ENCODE results near the gene UPK3A. TPM values are rescaled to one million over a fixed set of nuclear protein-coding genes. Genes with fewer than 3 reads are reported as not detected.

The UPK3A gene
- total RNA-seq, 6 experiments from 2014 or later, result not detected

DNA sequence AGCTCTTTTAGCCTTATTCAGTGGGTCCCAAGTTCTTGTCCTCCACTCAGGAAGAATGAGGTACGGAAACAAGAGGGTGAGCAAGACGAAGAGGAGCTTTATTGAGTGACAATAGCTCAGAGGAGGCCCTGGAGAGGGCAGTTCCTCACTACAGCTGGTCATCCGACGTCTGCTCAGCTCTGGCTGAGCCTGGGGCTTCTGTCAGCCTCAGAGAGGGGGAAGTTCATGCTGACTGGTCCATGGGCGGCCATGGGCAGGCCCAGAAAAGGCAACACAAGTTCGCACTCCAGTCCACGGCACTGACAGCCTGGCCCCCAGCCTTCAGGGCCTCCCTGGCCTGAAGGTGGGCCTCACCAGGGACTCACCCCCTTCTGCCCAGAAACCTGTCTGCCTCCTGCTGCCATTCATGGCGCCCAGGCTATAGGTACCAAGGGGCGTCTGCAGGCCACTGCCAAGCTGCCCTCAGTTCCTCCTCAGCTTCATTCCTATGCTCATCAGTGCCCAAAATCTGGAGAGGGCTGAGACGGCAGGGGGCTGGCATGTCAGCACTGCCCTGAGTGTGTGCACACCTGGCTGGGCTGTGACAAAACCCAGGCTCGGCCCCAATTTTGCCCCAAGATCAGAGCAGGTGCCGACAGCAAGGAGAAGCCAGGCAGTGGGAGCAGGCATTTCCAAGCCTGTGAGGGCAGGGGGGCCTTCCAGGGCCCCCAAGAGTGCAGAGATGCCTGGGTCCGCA is 22.4 kb upstream of the UPK3A start:
- TF ChIP-seq, protein P1, sequence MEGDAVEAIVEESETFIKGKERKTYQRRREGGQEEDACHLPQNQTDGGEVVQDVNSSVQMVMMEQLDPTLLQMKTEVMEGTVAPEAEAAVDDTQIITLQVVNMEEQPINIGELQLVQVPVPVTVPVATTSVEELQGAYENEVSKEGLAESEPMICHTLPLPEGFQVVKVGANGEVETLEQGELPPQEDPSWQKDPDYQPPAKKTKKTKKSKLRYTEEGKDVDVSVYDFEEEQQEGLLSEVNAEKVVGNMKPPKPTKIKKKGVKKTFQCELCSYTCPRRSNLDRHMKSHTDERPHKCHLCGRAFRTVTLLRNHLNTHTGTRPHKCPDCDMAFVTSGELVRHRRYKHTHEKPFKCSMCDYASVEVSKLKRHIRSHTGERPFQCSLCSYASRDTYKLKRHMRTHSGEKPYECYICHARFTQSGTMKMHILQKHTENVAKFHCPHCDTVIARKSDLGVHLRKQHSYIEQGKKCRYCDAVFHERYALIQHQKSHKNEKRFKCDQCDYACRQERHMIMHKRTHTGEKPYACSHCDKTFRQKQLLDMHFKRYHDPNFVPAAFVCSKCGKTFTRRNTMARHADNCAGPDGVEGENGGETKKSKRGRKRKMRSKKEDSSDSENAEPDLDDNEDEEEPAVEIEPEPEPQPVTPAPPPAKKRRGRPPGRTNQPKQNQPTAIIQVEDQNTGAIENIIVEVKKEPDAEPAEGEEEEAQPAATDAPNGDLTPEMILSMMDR (IDR thresholded peaks at IDR 0.05), result no peak
- no peak for TF ChIP-seq POLR2A (IDR thresholded peaks at IDR 0.05)
- no peak overlapping the region for H3K27ac ChIP-seq
- H3K9me3 ChIP-seq, result no peaks in the 10 kb centered on the region
- no peak overlapping the region for H3K4me3 ChIP-seq
- H3K4me1 ChIP-seq, result peaks cover 0 to 6% (median 0%) of the 10 kb centered on the region in 4 donors
- H3K27me3 ChIP-seq, result no peaks in the 10 kb centered on the region
- 74% methylated on average over 4 of the region's 13 CpGs for WGBS (ENCODE audit: insufficient coverage, low coverage, low lambda C conversion rate, missing lambda C conversion rate)
- DNase-seq, result no peak
- intact Hi-C loops (cut with DNase I), result loop anchor here in 1 of 2 donors (5.0 to 10.0 kb wide), 2 partner anchors 160 to 292 kb away; no protein-coding TSS in a partner anchor
- no peaks in the 10 kb centered on the region for H3K36me3 ChIP-seq
- ATAC-seq, result peak in 2 of 4 donors; percentile 10 to 30

GRCh38 chr22:45262931-45263462 is 21.8 kb upstream of the UPK3A start:
- no peak overlapping the region for H3K4me3 ChIP-seq
- no peak for ATAC-seq
- TF ChIP-seq, protein P1 (IDR thresholded peaks at IDR 0.05), result no peak
- no peak for TF ChIP-seq POLR2A (IDR thresholded peaks at IDR 0.05)
- no peak for DNase-seq
- H3K27ac ChIP-seq, result peak overlapping the region in 1 of 3 donors; percentile 35
- WGBS (ENCODE audit: insufficient coverage, low coverage, low lambda C conversion rate, missing lambda C conversion rate), result 50% methylated on average over 1 of the region's 14 CpGs
- no peaks in the 10 kb centered on the region for H3K9me3 ChIP-seq
- intact Hi-C loops (cut with DNase I), result loop anchor here in 1 of 2 donors (5.0 to 10.0 kb wide), 2 partner anchors 161 to 292 kb away; no protein-coding TSS in a partner anchor
- peaks cover 0 to 6% (median 0%) of the 10 kb centered on the region in 4 donors for H3K4me1 ChIP-seq
- no peaks in the 10 kb centered on the region for H3K27me3 ChIP-seq
- no peaks in the 10 kb centered on the region for H3K36me3 ChIP-seq

DNA sequence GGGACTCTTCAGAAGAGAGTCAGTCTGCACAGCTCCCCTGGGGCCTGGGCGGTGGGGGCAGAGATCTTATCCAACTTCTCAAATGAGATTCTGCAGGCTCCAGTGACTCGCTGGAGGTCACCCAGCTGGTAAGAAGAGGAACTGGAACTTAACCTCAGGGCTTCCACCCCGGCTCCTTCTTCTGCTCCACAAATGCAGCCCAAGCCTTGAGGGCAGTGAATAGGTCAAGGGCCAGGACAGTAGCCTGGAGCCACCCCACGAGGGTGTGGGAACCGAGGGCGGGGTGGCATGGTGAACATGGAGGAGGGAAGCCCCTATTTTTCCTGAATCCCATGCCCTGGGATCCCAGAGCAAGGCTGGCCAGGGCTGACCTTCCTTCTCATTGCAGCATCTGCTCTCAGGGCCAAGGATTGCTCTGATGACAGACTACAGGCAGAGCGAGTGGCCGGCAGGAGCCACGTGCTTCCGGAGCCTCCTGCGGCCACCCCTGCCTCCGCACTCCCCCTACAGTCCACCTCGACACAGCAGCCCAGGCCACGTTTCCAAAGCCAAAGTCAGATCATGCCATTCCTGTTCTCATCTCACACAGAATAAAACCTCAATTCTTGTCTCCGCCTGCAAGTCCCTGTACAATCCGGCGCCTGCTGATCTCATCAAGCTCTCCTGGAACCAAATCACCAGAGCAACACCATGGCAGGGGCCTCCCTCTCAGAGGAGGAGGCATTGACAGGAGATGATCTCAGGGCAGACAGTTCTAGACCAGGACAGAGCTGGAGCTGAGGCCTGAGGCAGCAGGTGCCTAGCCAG is 21.1 kb upstream of the UPK3A start:
- no peaks in the 10 kb centered on the region for H3K27me3 ChIP-seq
- peaks cover 0 to 6% (median 0%) of the 10 kb centered on the region in 4 donors for H3K4me1 ChIP-seq
- peak overlapping the region in 2 of 3 donors; percentile 9 to 53 for H3K27ac ChIP-seq
- intact Hi-C loops (cut with DNase I), result loop anchor here in 1 of 2 donors (5.0 to 10.0 kb wide), 2 partner anchors 161 to 291 kb away; no protein-coding TSS in a partner anchor
- ATAC-seq (peak; percentile 98 to 99 (median 98)), DNase-seq (peak; percentile 86 to 89 (median 87))
- H3K4me3 ChIP-seq, result no peak overlapping the region
- H3K36me3 ChIP-seq, result no peaks in the 10 kb centered on the region
- TF ChIP-seq, protein P1 (IDR thresholded peaks at IDR 0.05), result peak; percentile 82 to 92 (median 84)
- no peak for TF ChIP-seq POLR2A (IDR thresholded peaks at IDR 0.05)
- no peaks in the 10 kb centered on the region for H3K9me3 ChIP-seq
- WGBS (ENCODE audit: insufficient coverage, low coverage, low lambda C conversion rate, missing lambda C conversion rate), result 27% methylated on average over 6 of the region's 17 CpGs

DNA sequence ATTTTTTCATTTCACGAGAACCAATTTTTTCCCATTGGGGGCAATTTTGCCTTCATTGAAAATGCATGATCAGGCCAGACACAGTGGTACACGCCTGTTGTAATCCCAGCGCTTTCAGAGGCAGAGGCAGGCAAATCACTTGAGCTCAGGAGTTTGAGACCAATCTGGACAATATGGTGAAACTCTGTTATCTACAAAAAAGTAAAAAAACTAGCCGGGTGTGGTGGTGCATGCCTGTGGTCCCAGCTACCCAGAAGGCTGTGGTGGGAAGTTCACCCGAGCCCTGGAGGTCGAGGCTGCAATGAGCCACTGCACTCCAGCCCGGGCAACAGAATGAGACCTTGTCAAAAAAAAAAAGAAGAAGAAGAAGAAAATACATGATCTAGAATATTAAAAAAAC is 19.2 kb upstream of the UPK3A start:
- intact Hi-C loops (cut with DNase I), result loop anchor here (5.0 to 10.0 kb wide), 2 partner anchors 167 to 289 kb away; no protein-coding TSS in a partner anchor
- DNase-seq, result no peak
- Histone ChIP-seq H3K9me3 (no peaks in the 10 kb centered on the region), H3K4me1 (peaks cover 0 to 6% (median 0%) of the 10 kb centered on the region in 4 donors), H3K27me3 (no peaks in the 10 kb centered on the region), H3K36me3 (no peaks in the 10 kb centered on the region), H3K27ac (no peak overlapping the region), H3K4me3 (no peak overlapping the region)
- no peak for TF ChIP-seq POLR2A (IDR thresholded peaks at IDR 0.05)
- TF ChIP-seq, protein P1 (IDR thresholded peaks at IDR 0.05), result no peak
- 67% methylated on average over 6 of the region's 7 CpGs for WGBS (ENCODE audit: insufficient coverage, low coverage, low lambda C conversion rate, missing lambda C conversion rate)
- no peak for ATAC-seq
